GM06990 (cell line): ENCODE measurements around the gene SH3BP4.

ENCODE experiments used
- DNase-seq: peaks from one replicate; pipeline ENCODE4 v3.0.0-alpha.2; 2011; ENCODE audit not compliant: insufficient read length; ENCODE audit errors: extremely low read depth
- H3K27me3 ChIP-seq: replicated peaks from 2 replicates; pipeline ENCODE4 v1.6.0; 2011; ENCODE audit warnings: low read length; ENCODE audit not compliant: control insufficient read depth, insufficient read depth
- H3K36me3 ChIP-seq: 2 replicates; pipeline ENCODE4 v1.5.1; 2011; ENCODE audit warnings: low read length; ENCODE audit not compliant: control insufficient read depth, insufficient read depth
- H3K4me3 ChIP-seq: replicated peaks from 2 replicates; pipeline ENCODE4 v1.5.1; 2011; ENCODE audit warnings: low read depth, mild to moderate bottlenecking, control low read depth, low read length
- CTCF ChIP-seq: IDR thresholded peaks from 2 replicates; pipeline ENCODE4 v1.5.1; 2011; ENCODE audit warnings: low read length, control low read depth, mild to moderate bottlenecking, inconsistent platforms; ENCODE audit not compliant: insufficient read depth, poor library complexity, severe bottlenecking

SH3BP4 gene

GRCh38 chr2:234970099-234970440, 18.3 kb downstream of the SH3BP4 start:
- H3K4me3 ChIP-seq = no peak overlapping the region
- H3K36me3 ChIP-seq = no peaks in the 10 kb centered on the region
- TF ChIP-seq CTCF = no peak
- no peak for DNase-seq
- no peaks in the 10 kb centered on the region for H3K27me3 ChIP-seq

GRCh38 chr2:234970477-234970882, 18.7 kb downstream of the SH3BP4 start:
- DNase-seq = no peak
- no peak overlapping the region for H3K4me3 ChIP-seq

GRCh38 chr2:234971496-234971895, 19.7 kb downstream of the SH3BP4 start:
- no peaks in the 10 kb centered on the region for H3K36me3 ChIP-seq
- no peaks in the 10 kb centered on the region for H3K27me3 ChIP-seq
- TF ChIP-seq CTCF = no peak
- no peak for DNase-seq
- no peak overlapping the region for H3K4me3 ChIP-seq

More at GRCh38 chr2:234970477-234970882, 18.7 kb downstream of the SH3BP4 start:
- no peak for TF ChIP-seq CTCF
- Histone ChIP-seq H3K27me3 (no peaks in the 10 kb centered on the region), H3K36me3 (no peaks in the 10 kb centered on the region)

- no peak for DNase-seq
- TF ChIP-seq CTCF = no peak
- no peaks in the 10 kb centered on the region for H3K27me3 ChIP-seq
- no peaks in the 10 kb centered on the region for H3K36me3 ChIP-seq
- H3K4me3 ChIP-seq = no peak overlapping the region
Measured at GRCh38 chr2:234973008-234973407, 21.2 kb downstream of the SH3BP4 start.

- DNase-seq = no peak
- no peak overlapping the region for H3K4me3 ChIP-seq
- no peaks in the 10 kb centered on the region for H3K36me3 ChIP-seq
- H3K27me3 ChIP-seq = no peaks in the 10 kb centered on the region
- TF ChIP-seq CTCF = no peak
Measured at GRCh38 chr2:234974501-234975385, 22.9 kb downstream of the SH3BP4 start.
